Activated naive CD8-positive, alpha-beta T cell treated with anti-CD3 and anti-CD28 coated beads, Interleukin-2, amount 50 U/mL, for 16 hours (primary cell): Measurements from ENCODE around the gene RGS19.

Experiments used
- DNase-seq: peaks from one replicate; pipeline ENCODE4 v3.0.0-alpha.2; 2020; ENCODE audit warnings: low read depth, low spot score

The RGS19 gene

DNA sequence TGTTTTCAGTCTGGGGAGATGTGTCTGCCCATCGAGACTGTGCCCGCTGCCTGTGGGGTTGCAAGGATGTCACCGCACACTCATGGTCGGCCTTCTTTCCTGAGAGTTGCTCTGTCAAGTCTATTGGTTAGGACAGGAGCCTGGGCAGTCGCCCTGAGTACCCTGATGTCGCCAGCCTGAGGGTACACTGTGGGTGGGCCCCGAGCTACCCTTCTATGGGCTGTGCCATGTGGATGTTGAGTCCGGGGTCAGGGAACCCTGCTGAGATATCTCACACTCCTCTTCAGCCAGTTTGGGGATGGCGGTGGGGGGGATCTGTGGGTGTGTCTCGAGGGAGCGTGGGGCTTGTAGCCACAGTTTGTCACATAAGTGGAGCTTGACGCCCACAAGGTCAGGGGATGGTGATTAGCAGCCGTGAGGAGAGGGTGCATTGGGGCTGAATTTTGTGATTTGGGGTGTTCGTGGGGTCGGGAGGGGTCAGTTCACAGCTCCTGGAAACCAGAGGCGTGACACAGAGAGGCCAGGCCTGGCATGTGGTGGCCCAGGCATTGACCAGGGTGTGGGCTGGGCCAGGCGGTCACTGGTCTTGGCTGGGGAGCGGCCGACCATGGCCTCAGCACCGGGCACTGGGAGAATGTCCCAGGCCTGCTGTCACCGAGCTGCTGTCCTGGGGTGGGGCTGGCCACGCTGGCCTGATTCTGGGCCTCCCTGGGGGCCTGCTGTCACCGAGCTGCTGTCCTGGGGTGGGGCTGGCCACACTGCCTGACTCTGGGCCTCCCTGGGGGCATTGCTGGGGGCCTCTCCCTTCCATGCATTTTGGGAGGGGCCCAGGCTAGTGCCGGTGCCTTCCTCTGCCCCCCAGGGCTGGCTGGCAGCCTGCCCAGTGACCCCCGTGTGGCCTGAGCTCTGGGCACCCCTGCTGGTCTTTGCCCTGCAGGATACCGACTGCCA lies 29.7 kb upstream of the RGS19 start:
- no peak for DNase-seq

DNA sequence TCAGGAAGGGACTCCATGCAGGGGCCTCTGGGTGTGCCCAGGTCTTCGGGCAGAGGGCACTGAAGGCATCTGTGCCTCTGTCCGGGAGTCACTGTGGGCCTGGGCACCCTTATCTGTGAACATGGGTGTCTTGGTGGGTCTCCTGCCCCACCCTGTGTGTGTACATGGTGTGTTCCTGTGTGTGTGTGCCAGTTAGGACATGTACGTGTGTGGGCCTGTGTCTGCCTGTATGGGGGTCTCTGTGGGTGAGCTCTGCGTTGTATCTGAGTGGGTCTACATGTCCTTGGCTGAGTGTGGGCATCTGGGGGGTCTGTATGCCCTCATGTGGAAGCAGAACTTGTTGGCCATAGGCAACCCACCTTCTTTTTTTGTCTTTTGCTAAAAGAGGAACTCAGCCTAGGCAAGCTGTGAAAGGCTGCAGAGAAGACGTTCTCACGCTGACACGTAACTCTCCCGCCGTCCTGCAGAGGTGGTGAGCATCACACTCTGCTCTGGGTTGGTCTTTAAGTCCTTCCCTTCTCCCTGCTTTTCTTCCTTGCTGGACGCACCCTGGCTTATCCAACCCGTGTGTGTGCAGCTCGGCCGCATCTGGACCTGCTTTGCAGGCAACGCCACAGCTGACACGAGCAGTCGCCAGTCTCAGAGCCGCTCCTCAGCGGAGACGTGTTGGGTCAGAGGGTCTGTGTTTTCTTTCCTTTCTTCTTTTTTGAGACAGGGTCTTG lies 28.6 kb upstream of the RGS19 start:
- DNase-seq, result no peak

DNA sequence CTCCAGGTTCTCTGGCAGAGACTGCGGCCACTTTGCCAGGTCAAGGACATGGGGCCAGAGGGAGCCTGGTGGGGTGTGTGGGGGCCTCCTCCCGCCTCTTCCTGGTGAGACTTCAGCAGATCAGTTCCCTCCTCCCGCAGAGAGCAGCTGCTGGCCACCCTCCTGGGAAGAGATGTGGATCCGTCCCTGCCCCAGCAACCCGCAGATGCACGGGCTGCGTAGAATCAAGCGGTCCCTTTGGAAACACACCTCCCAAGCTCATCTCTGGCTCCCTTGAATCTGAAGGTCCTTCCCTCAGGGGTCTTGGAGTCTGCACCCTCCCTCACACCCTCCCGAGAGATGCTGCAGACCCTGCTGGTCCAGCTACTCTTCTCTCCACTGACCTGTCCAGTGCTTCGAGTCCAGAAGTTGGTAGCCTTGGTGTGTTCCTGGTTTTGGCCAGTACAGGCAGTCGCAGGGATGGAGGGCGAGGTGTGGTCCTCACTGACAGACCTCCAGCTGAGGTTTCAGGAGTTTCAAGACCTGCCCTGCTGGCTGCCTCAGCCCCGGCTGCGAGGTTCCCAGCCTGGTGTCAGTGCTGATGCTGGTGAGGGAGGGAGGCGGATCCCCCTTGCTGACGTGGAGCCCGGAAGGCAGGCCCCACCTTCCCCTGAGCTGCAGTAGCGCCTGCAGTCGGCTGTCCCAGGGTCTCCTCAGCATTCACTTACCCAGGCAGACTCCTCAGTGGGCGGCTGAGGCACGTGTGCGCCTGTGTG lies 27.8 kb upstream of the RGS19 start, which contains the start of gene NPBWR2:
Gene NPBWR2, minus strand, starts transcription at position 585 of the 755 bp plus-strand sequence. CDS start 734 bp downstream, outside the sequence.
- no peak for DNase-seq

DNA sequence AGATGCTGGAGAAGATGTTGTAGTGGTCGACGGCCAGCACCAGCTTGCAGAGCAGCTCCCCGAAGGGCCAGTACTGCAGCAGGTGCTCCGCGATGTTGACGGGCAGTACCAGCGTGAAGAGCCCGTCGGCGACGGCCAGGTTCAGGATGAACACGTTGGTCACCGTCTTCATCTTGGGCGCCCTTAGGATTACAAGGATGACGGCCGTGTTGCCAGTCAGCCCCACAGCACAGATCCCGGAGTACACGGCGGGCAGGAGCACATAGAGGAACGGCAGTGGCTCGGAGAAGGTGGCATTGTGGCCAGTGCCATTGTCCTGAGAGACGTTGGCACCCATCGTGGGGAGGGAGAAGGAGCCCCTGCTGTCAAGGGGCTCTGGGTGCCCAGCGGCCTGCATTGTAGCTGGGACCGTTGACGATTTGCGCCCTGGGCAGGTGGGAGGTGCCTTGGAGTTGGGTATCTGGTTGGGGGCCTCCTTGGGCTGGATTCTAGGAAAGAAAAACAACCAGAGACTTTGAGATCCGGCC lies 27.2 kb upstream of the RGS19 start:
- DNase-seq, result no peak

DNA sequence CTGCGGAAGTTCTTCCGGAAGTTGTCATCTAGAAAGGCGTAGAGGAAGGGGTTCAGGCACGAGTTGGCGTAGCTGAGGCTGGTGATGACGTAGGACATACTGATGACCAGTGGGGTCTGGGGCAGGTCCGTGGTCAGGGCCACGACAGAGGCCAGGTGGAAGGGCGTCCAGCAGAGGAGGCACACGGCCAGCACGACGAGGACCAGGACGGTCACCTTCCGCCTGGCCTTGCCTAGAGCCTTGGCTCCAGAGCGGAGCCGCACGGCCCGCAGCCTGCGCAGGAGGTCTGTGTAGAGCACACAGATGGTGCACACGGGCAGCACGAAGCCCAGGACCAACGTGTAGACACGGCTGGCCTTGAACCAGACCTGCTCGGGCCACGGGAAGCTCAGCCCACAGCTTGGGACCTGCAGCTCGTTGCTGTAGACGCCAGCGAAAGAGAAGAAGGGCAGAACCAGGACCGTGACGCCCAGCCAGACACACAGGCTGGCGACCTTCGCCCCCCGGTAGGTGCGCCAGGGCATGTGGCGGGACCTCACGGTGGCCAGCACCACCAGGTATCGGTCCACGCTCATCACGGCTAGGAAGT lies 26.6 kb upstream of the RGS19 start:
- DNase-seq, result no peak

DNA sequence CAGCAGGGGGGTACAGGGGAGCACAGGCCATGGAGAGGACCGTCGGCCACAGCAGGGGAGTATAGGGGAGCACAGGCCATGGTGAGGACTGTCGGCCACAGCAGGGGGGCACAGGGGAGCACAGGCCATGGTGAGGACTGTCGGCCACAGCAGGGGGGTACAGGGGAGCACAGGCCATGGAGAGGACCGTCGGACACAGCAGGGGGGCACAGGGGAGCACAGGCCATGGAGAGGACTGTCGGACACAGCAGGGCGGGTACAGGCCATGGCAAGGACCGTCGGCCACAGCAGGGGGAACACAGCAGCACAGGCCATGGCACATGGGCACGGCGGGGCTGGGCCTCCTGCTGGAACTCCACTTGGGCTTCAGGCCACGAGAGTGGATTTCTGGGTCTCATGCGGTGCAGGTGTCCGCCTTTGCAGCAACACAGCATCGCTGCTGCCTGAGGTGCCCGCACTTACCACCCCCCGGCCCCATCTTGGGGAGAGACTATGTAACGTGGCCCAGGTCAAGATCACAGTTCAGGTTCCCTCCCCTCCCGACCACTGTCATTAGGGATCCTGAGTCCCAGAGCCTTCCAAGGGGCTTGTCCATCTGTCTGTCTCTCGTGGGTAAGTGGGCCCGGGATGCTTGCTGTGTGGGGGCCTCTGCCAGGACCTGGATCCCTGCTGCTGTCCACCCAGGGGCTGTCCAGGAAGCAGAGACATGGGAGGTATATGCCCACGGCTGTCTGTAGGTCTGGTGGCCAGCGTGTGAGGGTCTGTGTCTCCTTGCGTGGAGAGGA lies 25.5 kb upstream of the RGS19 start:
- DNase-seq, result no peak

DNA sequence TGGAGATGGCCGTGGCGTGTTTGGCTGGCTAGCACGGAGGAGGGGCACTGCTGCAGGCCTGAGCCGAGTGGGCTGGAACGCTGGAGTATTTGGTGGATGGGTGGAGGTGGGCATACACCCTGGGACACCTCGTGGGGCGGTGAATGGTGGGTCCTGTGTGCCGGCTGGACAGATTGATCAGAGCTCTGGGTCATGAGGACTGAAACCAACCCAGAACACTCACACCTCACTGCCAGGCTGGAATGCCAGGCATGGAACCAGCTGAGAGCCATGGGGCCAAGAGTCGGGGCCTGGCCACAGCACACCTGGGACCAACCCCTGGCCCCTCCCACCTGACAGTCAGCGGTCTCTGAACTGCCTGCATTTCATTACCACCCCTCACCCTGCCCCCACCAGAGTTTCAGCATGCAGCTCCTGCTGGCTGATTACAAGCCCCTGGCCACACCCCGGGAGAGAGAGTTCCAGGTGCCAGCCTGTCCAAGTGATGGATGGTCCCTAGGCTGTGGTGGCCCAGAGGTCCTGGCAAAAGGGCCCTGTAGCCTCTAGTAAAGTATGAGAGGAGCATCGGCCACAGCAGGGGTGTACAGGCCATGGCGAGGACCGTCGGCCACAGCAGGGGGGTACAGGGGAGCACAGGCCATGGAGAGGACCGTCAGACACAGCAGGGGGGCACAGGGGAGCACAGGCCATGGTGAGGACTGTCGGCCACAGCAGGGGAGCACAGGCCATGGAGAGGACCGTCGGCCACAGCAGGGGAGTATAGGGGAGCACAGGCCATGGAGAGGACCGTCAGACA lies 24.8 kb upstream of the RGS19 start:
- DNase-seq, result no peak

DNA sequence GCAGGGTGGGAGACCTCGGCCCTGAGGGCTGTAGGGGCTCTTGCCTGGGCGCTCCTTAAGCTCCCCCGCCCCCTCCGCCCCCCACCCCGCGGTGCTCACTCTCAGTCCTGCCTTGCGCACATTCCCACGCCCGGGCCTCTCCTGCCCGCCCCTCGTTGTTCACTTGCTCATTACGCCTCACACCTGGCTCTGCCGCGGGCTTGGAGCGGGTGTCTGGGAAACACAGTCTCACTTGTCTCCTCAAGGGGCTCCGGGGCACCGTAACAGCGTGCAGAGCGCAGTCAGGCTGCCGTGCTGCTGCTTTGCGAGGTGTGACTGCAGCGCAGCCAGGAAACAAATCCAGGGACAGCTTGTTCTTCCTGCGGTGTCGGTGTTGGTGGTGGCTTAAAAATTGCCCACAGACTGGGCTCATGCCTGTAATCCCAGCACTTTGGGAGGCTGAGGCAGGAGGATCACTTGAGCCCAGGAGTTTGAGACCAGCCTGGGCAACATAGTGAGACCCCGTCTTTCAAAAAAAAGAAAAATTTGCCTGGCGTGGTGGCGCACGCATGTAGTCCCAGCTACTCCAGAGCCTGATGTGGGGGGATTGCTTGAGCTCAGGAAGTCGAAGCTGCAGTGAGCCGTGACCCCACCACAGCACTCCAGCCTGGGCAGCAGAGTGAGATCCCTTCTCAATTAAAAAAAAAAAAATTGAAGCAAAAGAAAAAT lies 23.5 kb upstream of the RGS19 start:
- DNase-seq, result no peak

DNA sequence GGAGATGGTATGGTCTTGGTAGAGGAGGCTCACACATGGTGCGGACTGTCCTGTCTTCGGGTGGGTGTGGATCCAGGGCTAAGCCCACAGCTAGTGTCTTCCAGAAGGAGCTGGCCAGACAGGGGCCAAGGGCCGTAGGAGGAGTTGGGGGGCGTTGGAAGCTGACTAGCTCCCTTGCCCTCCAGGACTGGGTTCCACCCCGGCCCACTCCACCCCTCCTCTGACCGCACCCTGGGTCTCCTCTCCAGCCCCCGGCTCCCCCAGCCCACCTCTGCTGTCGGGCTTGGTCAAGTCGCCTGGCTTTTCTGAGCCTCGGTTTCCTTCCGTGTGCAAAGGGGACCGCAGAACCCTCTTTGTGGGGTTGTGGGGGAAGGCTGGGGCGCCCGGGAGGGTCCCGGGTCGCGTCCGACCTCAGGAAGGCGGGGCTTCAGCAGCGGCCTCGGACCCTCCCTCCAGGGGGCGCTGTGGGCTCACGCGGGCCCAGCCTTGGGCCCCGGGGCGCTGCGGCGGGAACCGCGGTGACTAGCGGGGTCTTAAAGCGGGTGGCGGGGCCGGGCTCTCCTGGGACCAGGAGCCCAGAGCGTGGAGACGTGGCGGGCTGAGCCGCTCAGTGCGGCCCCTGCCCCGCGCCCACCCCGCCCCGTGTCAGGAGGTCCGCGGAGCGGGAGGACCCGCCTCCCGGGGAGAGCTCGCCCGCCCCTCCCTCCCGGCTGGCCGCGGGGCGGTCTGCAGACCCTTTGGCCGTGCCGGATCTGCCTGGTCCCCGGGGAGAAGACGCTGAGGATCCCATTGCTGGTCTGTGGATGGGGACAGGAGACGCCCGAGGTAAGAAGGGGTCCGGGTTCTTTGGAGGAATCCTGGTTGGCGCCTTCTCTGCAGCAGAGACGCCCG lies 22.7 kb upstream of the RGS19 start:
- peak; percentile 47 for DNase-seq

DNA sequence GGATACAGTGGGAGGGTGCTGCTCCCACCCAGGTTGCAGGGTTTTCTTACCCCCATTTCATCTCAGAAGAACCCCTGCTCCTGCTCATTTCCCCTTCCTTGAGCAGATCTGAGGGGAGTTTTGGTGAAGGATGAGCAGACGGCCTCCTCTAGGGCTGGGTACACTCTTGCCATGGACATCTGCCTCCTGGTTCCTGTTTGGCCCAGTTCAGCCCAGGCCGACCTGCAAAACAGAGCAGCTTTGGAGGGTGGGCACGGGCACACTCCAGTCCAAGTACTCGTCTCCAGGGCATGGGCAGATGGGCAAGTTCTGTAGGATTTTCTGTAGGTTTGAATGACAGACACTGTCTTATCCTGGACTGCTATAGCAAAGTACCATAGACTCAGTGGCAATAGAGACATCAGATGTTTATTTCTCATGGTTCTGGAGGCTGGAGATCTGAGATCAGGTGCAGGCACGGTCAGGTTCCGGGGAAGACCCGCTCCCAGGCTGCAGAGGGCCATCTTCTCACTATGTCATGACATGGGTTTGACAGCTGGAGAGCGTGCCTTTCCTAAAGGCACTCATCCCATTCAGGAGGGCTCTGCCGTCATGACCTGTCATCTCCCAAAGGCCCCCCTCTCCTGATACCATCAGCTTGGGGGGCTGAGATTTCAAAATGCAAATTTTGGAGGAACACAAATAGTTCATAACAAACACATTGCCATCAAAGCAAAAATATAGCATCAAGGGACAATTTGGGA lies 21.8 kb upstream of the RGS19 start:
- no peak for DNase-seq

DNA sequence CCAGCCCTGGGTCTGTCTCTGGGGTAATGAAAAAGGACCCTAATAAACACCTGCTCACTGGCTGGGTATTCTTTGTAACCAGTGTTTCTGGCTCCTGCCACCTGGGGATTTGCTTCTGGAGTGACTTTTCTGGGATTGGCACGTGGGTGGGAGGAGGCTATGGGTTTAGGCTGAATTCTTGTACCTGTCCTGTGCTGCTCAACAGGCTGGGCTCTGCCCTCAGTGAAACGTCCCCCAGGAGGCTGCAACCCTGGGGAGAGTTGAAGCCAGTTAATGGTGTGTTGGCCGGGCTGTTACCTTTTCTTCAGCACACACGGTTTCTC lies 21.2 kb upstream of the RGS19 start:
- no peak for DNase-seq

DNA sequence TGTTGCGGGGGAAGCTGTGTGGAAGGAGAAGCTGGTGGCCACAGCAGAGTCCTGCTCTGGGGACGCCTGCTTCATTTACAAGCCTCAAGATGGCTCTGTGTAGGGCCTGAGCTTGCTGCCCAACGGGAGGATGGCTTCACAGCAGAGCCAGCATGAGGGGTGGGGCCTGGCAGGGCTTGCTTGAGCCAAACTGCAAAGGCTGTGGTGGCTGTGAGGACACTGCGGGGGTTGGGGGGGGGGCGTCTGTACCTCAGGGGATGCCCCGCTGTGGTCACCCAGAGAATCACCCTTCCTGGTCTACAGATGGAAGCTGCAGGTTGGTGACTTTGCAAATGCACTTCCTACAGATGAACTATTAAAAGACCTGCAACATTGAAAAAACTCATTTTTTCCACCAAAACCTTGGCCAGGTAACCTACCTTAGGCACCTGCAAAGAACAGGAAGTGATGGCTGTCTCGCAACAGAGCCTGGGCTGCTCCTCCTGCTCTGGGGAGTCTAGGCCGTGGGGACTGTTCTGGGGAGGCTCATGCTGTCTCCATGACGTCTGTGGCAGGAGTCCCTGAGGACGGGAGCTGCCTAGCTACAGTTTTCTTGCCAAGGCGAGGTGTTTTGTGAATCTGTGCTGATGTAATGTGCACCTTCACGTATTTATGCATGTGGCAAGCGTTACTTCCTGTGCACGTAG lies 20.7 kb upstream of the RGS19 start:
- no peak for DNase-seq

DNA sequence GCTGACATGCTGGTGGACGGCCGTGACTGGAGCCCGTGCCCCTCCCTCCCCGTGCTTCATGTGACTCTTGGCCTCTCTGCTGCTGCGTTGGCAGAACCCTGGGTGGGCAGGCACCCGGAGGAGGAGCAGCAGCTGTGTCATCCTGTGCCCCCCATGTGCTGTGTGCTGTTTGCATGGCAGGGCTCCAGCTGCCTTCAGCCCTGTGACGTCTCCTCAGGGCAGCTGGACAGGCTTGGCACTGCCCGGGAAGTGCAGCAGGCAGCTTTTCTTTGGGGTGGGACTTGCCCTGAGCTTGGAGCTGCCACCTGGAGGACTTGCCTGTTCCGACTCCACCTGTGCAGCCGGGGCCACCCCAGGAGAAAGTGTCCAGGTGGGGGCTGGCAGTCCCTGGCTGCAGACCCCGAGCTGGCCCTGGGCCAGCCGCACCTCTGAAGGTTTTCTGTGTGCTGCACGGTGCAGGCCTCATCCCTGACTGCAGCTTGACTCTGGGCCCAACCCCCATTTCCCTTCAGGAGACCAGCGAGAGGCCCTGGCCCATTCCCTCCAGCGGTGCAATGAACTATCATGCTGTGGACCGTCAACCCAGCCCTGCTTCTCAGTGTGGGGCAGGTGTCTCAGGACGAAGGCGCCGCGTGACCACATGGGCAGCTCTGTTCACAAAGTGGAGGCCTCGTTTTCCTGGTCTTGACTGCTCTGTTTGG lies 19.9 kb upstream of the RGS19 start:
- no peak for DNase-seq

DNA sequence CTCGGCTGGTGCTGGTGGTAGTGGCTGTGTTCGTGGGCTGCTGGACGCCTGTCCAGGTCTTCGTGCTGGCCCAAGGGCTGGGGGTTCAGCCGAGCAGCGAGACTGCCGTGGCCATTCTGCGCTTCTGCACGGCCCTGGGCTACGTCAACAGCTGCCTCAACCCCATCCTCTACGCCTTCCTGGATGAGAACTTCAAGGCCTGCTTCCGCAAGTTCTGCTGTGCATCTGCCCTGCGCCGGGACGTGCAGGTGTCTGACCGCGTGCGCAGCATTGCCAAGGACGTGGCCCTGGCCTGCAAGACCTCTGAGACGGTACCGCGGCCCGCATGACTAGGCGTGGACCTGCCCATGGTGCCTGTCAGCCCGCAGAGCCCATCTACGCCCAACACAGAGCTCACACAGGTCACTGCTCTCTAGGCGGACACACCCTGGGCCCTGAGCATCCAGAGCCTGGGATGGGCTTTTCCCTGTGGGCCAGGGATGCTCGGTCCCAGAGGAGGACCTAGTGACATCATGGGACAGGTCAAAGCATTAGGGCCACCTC lies 19.2 kb upstream of the RGS19 start:
- no peak for DNase-seq

DNA sequence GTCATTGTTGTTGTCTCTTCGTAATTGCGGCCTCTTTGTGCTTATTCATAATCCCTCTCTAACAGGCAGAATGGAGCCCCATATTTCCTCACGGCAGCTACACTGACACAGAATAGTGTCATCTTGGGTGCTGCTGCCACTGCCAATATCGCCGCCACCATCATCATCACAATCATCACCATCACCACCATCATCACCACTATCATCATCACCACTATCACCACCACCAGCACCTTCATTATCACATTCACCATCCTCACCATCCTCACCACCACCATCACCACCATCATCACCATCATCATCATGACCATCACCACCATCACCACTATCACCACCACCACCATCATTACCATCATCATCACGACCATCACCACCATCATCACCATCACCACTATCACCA lies 17.2 kb upstream of the RGS19 start:
- no peak for DNase-seq

DNA sequence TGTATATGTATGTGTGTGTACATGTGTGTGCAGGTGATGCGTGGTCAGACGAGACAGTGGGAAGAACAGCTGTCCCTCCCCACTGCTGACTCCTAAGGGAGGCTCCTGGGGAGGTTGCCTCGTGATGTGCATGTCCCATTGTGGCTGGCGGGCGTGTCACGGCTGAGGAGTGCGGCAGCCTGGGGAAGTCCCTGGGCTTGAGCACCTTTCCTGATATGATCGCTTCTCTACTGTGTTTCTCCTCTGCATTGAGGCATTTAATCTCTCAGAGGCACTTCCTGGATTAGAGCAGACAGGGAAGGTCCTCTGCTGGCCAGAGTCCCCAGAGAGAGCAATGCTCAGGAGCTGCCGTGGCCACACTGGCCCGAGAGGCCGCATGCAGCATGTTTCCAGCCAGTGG lies 16.6 kb upstream of the RGS19 start:
- no peak for DNase-seq
